HG03354 (cell line): ENCODE results near the gene COX7B2.

Experiments used
- ATAC-seq: cut with Tn5 transposase; IDR thresholded peaks from one replicate; pipeline ENCODE4 v1.9.1; 2021; ENCODE audit warnings: mild to moderate bottlenecking; ENCODE audit not compliant: unreplicated experiment, poor library complexity, severe bottlenecking

The COX7B2 gene

DNA sequence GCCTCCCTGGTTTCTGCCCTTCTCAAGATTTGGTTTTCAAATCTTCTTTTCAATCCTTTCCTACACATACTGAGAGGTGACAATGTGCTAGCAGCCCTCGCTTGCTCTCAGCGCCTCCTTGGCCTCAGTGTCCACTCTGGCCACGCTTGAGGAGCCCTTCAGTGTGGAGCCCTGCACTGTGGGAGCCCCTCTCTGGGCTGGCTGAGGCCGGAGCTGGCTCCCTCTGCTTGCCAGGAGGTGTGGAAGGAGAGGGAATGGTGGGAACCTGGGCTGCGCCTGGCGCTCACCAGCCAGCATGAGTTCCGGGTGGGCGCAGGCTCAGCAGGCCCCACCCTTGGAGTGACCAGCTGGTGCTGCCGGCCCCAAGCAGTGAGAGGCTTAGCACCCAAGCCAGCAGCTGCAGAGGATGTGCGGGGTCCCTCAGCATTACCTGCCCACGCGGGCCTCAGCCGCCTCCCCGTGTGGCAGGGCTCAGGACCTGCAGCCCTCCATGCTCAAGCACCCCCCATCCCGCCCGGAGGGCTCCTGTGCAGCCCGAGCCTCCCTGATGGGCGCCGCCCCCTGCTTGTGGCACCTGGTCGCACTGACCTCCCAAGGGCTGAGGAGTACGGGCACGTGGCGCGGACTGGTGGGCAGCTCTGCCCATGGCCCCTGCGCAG, 127.5 kb downstream of the COX7B2 start:
- no peak for ATAC-seq

DNA sequence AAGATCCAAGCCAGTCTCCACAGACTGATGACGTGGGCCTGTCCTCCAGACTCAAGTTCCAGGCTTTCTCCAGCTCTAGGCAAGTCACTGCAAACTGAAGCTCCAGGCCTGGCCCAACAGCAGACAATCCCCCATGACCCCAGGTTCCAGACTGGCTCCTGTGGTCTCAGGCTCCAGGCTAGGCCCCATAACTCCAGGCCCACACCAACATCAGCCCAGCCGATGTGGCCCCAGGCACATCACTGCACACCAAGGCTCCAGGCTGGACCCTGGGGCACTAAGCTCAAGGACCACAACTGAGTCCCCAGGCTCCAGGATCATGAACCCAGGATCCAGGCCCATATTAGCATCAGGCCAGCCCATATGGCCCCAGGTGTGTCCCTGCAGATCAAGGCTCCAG, 143.6 kb downstream of the COX7B2 start:
- ATAC-seq = no peak

DNA sequence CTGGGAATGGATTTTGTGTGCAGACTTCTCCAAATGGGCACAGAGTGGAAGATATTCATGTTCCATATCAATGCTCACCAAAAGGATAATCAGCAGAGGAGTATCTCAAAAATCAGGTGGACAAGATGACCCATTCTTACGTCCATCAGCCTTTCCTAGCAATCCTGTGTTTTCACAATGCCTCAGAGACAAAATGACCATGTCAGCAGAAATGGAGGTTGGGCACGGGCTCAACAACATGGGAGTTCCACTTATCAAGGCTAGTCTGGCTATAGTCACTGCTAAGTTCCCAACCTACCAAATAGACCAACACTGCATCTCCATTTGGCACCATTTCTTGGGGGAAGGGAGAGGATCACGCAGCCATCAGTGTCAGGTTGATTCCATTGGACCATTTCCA, 179.0 kb downstream of the COX7B2 start:
- no peak for ATAC-seq

DNA sequence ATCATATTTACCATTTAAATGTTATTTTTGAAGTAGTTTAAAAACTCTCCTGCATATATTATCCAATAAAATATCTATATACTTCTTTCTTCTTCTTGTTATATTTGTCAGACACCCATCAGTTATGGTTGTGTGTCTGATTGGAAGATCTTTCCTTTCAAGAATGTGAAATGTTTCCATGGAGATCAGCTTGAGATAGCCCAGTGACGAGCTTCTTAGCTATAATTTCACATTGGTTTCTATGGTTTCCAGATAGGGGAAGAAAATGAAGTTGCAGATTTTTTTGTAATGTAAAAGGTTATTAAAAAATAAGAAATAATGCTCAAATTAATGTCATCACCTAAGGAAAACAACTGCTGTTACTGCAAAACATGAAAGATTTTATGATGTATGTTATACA, 189.0 kb downstream of the COX7B2 start:
- ATAC-seq = no peak

DNA sequence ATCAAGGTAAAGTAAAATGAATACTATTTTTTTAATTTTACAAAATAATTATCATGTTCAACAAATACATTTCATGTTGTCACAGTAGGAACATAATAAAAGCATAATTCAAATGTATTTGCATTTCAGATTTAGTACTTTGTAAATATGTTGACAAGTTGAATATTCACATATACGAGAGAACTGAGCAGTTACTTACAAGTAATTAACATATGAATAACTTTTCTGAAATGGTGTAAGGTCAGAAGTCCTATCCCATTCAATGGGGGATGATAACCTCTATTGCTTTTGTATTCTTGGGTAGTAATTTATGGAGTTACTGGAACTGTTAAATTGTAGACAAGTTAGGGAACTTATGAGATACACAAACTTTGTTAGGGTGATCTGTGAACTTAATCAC, 191.1 kb downstream of the COX7B2 start:
- no peak for ATAC-seq

DNA sequence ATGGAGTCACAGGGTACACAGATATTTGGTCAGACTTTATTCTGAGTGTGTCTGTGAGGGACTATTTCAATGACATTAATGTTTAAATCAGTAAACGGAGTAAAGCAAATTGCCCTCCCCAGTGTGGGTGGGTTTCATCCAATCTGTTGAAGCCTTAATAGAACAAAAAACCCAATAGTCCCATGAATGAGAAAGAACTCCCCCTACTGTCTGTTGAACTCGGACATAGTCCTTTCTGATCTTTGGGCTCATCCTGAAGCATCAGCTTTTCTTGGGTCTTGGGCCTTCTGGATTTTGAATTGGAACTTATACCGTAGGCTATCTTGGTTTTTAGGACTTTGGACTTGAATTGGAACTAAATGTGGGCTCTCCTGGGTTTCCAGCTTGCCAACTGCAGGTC, 193.6 kb downstream of the COX7B2 start:
- ATAC-seq = no peak

DNA sequence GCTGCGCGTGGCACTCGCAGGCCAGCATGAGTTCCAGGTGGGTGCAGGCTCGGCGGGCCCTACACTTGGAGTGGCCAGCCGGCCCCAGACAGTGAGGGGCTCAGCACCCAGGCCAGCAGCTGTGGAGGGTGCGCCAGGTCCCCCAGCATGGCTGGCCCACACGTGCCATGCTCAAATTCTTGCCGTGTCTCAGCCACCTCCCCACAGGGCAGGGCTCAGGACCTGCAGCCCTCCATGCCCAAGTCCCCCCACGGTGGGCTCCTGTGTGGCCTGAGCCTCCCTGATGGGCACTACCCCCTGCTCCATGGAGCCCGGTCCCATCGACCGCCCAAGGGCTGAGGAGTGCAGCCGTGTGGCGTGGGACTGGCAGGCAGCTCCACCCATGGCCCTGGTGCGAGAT, 210.2 kb downstream of the COX7B2 start:
- ATAC-seq = no peak
